HAP-1 (cell line): ENCODE results near the gene AUTS2.

Source experiments
- DNase-seq, 2 experiments: peaks; one replicate each; pipeline ENCODE4 v3.0.0-alpha.2; 2016 to 2020; ENCODE audit warnings: low spot score in 2 of 2
- H3K27me3 ChIP-seq: fragments of 250-450 bp; sonication (Bioruptor Pico); 2 replicates; pipeline ENCODE4 v1.5.1; 2020; ENCODE audit warnings: low read depth, mild to moderate bottlenecking, moderate library complexity
- H3K36me3 ChIP-seq: fragments of 250-450 bp; sonication (Bioruptor Pico); replicated peaks from 2 replicates; pipeline ENCODE4 v1.5.1; 2020; ENCODE audit warnings: mild to moderate bottlenecking
- H3K4me1 ChIP-seq: fragments of 250-450 bp; sonication (Bioruptor Pico); 2 replicates; pipeline ENCODE4 v1.5.1; 2020; ENCODE audit warnings: mild to moderate bottlenecking
- H3K4me3 ChIP-seq: fragments of 250-450 bp; sonication (Bioruptor Pico); 2 replicates; pipeline ENCODE4 v1.5.1; 2020; ENCODE audit warnings: mild to moderate bottlenecking, moderate library complexity
- H3K9me3 ChIP-seq: fragments of 250-450 bp; sonication (Bioruptor Pico); 2 replicates; pipeline ENCODE4 v1.5.1; 2020; ENCODE audit warnings: mild to moderate bottlenecking, moderate library complexity
- in situ Hi-C: fragments of 300-500 bp; cut with MboI; formaldehyde crosslinking; loops from 3 replicates; pipeline ENCODE4 v1.14.3; 2020; ENCODE audit warnings: low sequenced_read_pairs, inconsistent platforms, mixed read lengths

Gene AUTS2

DNA sequence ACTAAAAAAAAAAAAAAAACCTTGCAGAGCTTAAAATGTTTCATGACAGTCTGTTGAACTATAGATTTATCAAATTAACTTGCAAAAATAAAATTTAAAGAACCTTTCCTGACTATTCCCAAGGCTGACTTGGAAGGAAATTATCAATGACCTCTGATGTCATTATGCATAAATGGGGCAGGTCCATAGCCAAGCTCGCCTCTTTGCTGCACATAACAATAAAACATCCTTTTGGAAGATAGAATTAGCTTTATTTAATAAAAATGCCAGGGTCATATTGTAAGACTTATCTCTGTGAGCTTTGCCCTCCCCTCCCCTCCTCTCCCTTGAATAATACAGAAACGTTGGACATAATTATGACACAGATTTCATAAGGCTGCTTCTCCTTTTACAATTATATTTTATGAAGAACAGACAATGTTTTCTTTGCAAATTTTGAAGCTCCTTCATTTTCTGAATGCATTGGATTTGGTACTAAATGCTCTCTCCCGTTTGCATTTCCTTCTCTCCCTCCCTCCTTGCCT lies 444.8 kb downstream of the AUTS2 start:
- in situ Hi-C loops = no loop called here
- H3K4me3 ChIP-seq = no peak overlapping the region
- H3K27me3 ChIP-seq = no peaks in the 10 kb centered on the region
- no peaks in the 10 kb centered on the region for H3K9me3 ChIP-seq
- no peaks in the 10 kb centered on the region for H3K36me3 ChIP-seq
- no peak for DNase-seq
- no peaks in the 10 kb centered on the region for H3K4me1 ChIP-seq

DNA sequence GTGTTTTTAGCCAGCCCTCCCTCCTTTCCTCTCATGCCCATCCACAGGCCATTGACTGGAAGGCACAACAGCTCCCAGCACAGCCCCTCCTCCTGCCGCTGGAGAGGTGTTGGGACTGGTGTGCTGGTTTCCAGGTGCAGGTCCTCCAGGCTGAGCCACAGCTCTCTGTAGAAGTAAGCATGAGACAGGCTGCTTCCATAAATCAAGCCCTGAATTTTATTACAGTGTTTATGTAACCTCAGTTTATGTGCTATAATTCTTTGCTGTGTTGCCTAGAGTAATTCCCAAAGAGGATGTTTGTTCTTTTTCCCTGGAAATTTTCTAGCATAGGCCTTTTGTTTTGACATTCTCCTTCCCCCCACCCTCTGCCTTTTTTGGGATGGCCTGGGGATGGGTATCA lies 445.8 kb downstream of the AUTS2 start:
- no peaks in the 10 kb centered on the region for H3K27me3 ChIP-seq
- H3K36me3 ChIP-seq = no peaks in the 10 kb centered on the region
- no peaks in the 10 kb centered on the region for H3K9me3 ChIP-seq
- H3K4me1 ChIP-seq = no peaks in the 10 kb centered on the region
- no peak overlapping the region for H3K4me3 ChIP-seq
- DNase-seq = no peak
- in situ Hi-C loops = no loop called here

DNA sequence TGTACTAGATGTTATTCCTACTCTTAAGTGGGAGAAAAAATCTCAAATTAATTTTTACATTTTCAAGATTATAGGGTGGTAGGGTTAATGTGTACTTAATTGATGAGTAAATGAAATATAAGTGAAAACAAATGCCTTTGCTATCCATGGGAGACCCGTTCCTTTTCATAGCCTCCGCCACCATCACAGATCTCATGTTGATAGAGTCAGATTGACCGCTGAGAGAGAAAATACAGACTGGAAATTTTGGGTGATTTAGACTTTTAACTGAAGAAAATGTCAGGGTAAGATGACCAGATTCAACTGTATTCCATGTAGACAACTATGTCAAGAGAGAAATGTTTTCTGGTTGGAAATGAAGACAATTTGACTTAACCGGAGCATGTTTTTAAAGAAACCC lies 446.2 kb downstream of the AUTS2 start:
- H3K9me3 ChIP-seq = no peaks in the 10 kb centered on the region
- no peaks in the 10 kb centered on the region for H3K27me3 ChIP-seq
- H3K36me3 ChIP-seq = no peaks in the 10 kb centered on the region
- no peak for DNase-seq
- H3K4me1 ChIP-seq = no peaks in the 10 kb centered on the region
- in situ Hi-C loops = no loop called here
- H3K4me3 ChIP-seq = no peak overlapping the region

DNA sequence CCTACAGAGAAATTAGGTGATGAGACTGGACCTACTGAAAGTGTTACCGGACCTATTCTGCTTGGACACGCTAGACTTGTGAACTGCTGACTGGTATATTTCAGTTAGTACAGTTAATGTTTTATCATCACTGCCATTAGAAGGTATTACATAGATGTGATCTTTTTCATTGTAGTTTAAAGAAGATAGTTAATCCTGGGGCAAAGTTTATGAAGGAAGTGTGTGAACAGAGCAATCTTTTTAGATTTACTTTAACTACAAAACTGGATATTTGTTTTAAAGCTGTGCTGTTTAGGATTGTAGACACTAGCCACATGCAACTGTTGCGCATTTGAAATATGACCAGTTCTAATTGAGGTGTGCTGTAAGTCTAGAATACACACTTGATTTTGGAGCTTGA lies 446.7 kb downstream of the AUTS2 start:
- in situ Hi-C loops = no loop called here

DNA sequence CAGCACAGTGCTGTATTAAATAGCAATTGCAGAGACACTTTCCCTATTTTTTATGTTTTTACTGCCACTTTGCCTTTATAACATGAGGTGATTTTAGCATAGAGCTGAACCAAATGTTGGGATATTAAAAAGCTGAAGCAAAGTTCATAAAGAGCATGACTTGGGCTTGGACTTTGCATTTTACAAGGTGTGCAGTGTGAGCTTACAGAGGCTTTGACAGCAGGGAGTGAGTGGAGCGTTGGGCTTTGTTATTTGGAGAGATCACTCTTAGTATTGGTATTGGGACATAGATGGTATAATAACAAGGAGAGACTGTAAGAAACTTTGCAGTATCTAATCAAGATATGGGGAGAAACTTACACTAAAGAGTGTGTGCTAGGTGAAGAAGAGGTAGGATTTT lies 449.1 kb downstream of the AUTS2 start:
- H3K4me3 ChIP-seq = no peak overlapping the region
- in situ Hi-C loops = no loop called here
- no peaks in the 10 kb centered on the region for H3K9me3 ChIP-seq
- no peak for DNase-seq
- no peaks in the 10 kb centered on the region for H3K27me3 ChIP-seq
- H3K4me1 ChIP-seq = no peaks in the 10 kb centered on the region
- H3K36me3 ChIP-seq = no peaks in the 10 kb centered on the region

More for the DNA sequence above, 446.7 kb downstream of the AUTS2 start:
- H3K4me3 ChIP-seq = no peak overlapping the region
- no peaks in the 10 kb centered on the region for H3K27me3 ChIP-seq
- no peaks in the 10 kb centered on the region for H3K4me1 ChIP-seq
- no peaks in the 10 kb centered on the region for H3K9me3 ChIP-seq
- H3K36me3 ChIP-seq = no peaks in the 10 kb centered on the region
- DNase-seq = no peak

DNA sequence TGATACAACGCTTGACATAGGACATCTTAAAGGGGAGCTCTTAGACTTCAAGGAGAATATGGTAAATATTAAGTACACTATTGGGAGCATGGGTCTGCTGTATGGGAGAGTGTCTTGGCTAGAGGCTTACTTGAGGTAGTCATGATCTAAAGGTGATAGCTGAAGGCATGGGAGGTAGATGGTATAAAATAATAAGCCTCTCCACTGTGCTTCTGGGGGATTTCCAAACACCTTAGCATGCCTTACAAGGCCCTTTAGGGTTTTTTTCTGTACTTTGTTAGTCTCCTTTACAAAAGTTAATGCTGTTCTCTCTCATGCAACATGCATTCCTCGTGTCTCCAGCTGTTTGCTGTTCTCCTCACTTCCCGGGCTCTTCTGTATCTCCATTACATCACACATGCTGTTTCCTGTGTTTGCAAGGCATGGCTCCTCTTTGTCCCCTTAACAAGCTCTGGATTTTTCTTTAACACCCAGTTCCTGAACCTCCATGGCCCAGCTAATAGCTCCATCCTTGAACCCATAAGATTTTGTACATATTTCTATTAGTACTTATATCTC lies 449.7 kb downstream of the AUTS2 start:
- in situ Hi-C loops = no loop called here
- DNase-seq = no peak

DNA sequence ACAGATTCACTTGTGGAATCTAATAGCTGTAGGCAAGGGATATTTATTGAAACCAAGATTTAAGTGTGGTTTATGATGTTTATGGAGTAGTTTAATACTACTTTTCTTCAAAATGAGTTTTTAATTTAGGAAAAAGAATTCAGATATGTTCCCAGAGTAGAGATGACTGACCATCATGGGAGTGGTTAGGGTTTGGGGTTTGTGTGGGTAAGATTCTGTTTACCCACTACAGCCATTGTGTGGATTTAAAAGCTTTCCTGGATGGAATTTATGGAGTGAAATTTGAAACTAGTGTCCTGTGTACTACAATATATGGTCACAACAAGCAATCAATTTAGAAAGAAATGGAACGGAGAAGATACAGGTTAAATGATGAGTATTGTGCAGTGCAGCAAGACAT lies 453.5 kb downstream of the AUTS2 start:
- in situ Hi-C loops = no loop called here
- DNase-seq = no peak
- Histone ChIP-seq H3K4me1 (no peaks in the 10 kb centered on the region), H3K9me3 (no peaks in the 10 kb centered on the region), H3K27me3 (no peaks in the 10 kb centered on the region), H3K36me3 (no peaks in the 10 kb centered on the region), H3K4me3 (no peak overlapping the region)

More for the DNA sequence above, 449.7 kb downstream of the AUTS2 start:
- H3K9me3 ChIP-seq = no peaks in the 10 kb centered on the region
- H3K4me3 ChIP-seq = no peak overlapping the region
- H3K4me1 ChIP-seq = no peaks in the 10 kb centered on the region
- H3K27me3 ChIP-seq = no peaks in the 10 kb centered on the region
- no peaks in the 10 kb centered on the region for H3K36me3 ChIP-seq

DNA sequence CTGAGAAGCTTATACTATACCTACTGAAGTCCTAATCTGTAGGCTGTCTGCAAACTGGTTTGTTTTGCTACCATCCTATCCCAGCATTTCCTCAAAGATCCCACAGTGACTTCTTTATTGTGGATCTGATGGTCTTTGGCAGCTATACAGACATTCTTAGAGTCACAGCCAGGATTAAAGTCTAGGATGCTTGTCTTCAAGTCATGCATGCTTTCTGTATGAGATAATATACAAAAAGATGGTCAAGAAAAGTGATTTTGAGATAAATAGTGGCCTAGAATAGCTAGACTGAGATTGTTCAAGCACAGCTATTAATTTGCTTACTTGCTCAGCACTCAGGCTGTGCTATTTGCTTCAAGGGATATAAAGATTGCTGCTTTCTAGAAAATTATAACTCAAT lies 454.4 kb downstream of the AUTS2 start:
- Histone ChIP-seq H3K36me3 (no peaks in the 10 kb centered on the region), H3K4me3 (no peak overlapping the region), H3K4me1 (no peaks in the 10 kb centered on the region), H3K27me3 (no peaks in the 10 kb centered on the region), H3K9me3 (no peaks in the 10 kb centered on the region)
- in situ Hi-C loops = no loop called here
- DNase-seq = no peak

DNA sequence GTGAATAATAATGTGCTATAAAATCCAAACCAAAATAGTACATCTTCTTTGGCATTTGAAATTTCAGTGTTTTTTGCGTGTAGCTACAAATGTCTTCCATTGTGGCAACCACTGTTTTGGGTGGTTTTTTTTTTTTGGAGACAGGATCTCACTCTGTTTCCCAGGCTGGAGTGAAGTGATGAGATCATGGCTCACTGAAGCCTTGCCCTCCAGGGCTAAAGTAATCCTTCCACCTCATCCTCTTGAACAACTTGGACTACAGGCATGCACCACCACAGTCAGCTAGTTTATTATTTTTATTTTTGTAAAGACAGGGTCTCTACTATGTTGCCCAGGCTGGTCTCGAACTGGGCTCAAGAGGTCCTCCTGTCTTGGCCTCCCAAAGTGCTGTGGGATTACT lies 455.1 kb downstream of the AUTS2 start:
- in situ Hi-C loops = no loop called here

DNA sequence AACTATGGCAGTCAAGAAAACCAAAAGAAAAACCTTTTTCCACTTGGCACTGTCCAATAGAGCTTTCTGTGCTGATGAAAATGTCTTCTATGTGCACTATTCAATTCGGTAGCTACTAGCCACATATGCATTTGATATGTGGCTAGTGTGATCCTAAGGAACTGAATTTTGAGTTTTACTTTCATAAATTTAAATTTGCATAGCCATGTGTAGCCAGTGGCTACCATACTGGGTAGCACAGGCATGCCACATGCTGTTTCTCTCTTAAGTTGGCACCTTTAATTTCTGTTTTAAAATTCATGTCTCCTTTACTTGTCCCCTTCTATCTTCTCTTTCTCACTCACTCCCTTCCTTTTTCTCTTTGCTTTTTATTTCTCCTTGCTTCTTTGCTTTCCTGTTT lies 455.7 kb downstream of the AUTS2 start:
- in situ Hi-C loops = no loop called here
- Histone ChIP-seq H3K36me3 (no peaks in the 10 kb centered on the region), H3K27me3 (no peaks in the 10 kb centered on the region), H3K9me3 (no peaks in the 10 kb centered on the region), H3K4me1 (no peaks in the 10 kb centered on the region), H3K4me3 (no peak overlapping the region)
- DNase-seq = no peak

More for the DNA sequence above, 455.1 kb downstream of the AUTS2 start:
- Histone ChIP-seq H3K27me3 (no peaks in the 10 kb centered on the region), H3K4me3 (no peak overlapping the region), H3K4me1 (no peaks in the 10 kb centered on the region), H3K9me3 (no peaks in the 10 kb centered on the region), H3K36me3 (no peaks in the 10 kb centered on the region)
- no peak for DNase-seq

DNA sequence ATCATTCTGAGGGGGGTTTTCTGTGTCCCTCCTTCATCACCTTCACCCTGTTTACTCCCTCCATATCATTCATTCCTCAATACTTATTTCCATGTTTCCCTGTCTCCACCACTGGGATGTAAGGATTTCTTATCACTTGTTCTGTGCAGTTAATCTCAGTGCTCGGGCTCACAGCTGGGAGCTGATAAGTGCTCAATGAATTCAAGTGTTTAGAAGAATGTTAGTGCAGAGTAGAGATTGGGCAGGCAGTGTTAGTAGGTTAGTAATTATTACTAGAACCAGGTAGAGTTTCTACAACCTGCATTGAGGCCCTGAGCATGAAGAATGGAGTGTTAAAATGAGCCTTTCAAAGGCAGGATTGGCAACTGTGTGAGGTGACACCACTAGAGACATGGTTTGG lies 458.1 kb downstream of the AUTS2 start:
- no peaks in the 10 kb centered on the region for H3K27me3 ChIP-seq
- H3K4me1 ChIP-seq = no peaks in the 10 kb centered on the region
- in situ Hi-C loops = no loop called here
- no peak for DNase-seq
- H3K4me3 ChIP-seq = no peak overlapping the region
- H3K9me3 ChIP-seq = no peaks in the 10 kb centered on the region
- no peaks in the 10 kb centered on the region for H3K36me3 ChIP-seq

DNA sequence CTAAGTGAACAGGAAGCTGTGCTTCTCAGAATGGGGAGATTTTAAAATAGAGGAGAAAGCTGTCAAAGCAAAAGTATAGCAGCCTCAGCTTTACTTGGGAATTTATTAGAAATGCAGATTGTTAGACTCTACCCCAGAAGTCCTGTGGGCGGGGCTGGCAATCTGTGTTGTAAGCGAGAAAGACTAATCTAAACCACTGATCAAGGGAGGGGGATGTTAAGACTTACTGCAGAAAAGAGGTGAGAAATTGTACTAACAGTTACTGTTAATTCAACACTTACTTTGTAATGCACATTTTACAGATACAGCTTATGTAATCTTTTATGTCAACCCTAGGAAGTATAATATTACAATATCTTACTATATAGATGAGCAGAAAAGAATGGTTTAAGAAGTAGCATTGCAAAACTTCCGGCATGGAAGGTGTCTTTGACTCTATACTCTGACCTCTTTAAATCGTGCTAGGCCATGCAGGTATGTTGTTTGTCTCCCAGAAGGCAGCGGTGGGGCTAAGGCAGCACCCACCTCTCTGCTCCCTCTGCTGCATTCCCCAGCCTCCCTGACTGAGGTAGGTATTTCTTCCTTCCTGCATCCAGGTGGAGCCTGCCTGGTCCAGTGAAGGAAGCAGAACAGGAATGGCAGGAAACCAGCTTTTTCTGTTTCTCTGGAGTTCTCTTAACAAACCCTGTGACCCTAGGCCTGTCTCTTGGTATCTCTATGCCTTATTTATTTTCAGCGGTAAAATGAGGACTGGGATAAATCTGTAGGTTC lies 462.2 kb downstream of the AUTS2 start:
- Histone ChIP-seq H3K4me1 (no peaks in the 10 kb centered on the region), H3K36me3 (no peaks in the 10 kb centered on the region), H3K4me3 (no peak overlapping the region), H3K9me3 (no peaks in the 10 kb centered on the region), H3K27me3 (no peaks in the 10 kb centered on the region)
- in situ Hi-C loops = no loop called here
- peak in 1 of 2 experiments; percentile 41 for DNase-seq

DNA sequence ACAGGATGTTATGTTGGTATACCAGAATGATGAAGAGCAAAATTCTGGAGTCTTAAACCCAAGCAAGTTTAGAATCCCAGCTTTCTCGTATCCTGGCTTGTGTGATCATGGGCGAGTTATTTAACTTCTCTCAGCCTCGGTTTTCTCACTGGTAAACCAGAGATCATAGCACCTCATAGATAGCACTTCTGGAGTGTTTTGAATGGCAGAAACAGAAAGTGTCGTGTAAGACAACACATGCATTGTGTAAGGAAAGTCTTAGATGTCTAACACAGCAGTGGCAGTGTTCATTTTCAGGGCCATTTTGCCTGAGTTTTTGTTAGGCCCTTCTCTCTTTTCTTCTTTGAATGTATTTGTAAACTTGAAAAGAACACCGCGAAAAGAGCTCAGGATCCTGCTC lies 465.1 kb downstream of the AUTS2 start:
- DNase-seq = no peak
- H3K4me1 ChIP-seq = no peaks in the 10 kb centered on the region
- in situ Hi-C loops = no loop called here
- no peaks in the 10 kb centered on the region for H3K27me3 ChIP-seq
- H3K36me3 ChIP-seq = no peaks in the 10 kb centered on the region
- no peaks in the 10 kb centered on the region for H3K9me3 ChIP-seq
- no peak overlapping the region for H3K4me3 ChIP-seq

DNA sequence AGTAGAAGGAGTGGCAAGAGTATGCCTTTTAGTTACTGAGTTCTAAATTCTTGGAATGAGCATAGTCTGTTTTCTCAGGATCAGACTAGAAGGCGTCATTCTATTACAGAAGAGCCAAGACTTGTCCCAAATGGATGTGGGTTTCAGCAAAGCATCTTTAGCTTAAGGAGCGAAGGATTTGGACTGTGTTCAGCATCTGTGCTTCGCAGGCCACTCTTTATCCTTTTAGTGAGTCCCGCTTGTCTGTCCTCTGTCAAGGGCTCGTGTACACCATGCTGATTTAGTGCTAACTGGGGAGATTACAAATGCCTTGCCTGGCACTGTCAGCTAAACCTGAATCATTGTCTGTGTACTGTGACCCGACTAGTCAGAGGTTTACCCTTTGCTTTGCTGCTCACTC lies 465.7 kb downstream of the AUTS2 start:
- no peaks in the 10 kb centered on the region for H3K27me3 ChIP-seq
- no peaks in the 10 kb centered on the region for H3K9me3 ChIP-seq
- DNase-seq = no peak
- H3K4me1 ChIP-seq = no peaks in the 10 kb centered on the region
- in situ Hi-C loops = no loop called here
- H3K36me3 ChIP-seq = no peaks in the 10 kb centered on the region
- H3K4me3 ChIP-seq = no peak overlapping the region
